Measurements from ENCODE around the gene METTL16. TPM values are rescaled to one million over a fixed set of nuclear protein-coding genes. Genes with fewer than 3 reads are reported as not detected.

METTL16 gene
- polyA plus RNA-seq, 1 of the 3 experiments (the other 2 are of a cell fraction): 8.1 TPM

GRCh38 chr17:2384439-2385127, 127.1 kb downstream of the METTL16 start:
- Histone ChIP-seq H3K4me3 (ENCODE audit: low read depth in 2 of 2, low read length in 1 of 2) (no peak overlapping the region), H3K27ac (ENCODE audit: low read depth in 2 of 2, low read length in 1 of 2) (peak overlapping the region in 1 of 2 experiments; percentile 45; a peak in 1 of 4 replicates), H4K20me1 (ENCODE audit: insufficient read depth) (peaks cover 7% of the 10 kb centered on the region; the same call in 1 of the 2 replicates), H3K36me3 (replicated peaks in 1 of 2; ENCODE audit: control insufficient read depth in 1 of 2, insufficient read depth in 2 of 2, low read length in 1 of 2) (peaks cover 8 to 31% of the 10 kb centered on the region in 2 experiments), H3K4me1 (ENCODE audit: control insufficient read depth in 1 of 2, insufficient read depth in 2 of 2, low read depth in 1 of 2, low read length in 1 of 2) (peaks cover 0 to 61% of the 10 kb centered on the region in 2 experiments; a peak in 1 of 4 replicates), H3K79me2 (ENCODE audit: insufficient read depth) (no peaks in the 10 kb centered on the region), H3K27me3 (ENCODE audit: insufficient read depth) (no peaks in the 10 kb centered on the region), H2AFZ (ENCODE audit: low read depth) (no peak overlapping the region), H3K9me2 (no peaks in the 10 kb centered on the region), H3K9me3 (no peaks in the 10 kb centered on the region), H3K9ac (no peak overlapping the region), H3K4me2 (no peak overlapping the region), H3F3A (replicated peaks; ENCODE audit: insufficient read depth) (peaks cover 10% of the 10 kb centered on the region)
- WGBS (ENCODE audit: low lambda C conversion rate): 86% methylated on average over 20 of the region's 22 CpGs
- DNase-seq: peak; percentile 33
- POLR2A ChIA-PET: no interaction called here
- no peak for TF ChIP-seq FOSL2 (IDR thresholded peaks at IDR 0.05; ENCODE audit: borderline replicate concordance, low read depth)
- TF ChIP-seq RFX5 (IDR thresholded peaks at IDR 0.05; ENCODE audit: low read length): no peak
- TF ChIP-seq REST (IDR thresholded peaks at IDR 0.05; ENCODE audit: low read depth, low read length): no peak
- no peak for TF ChIP-seq TAF1 (IDR thresholded peaks at IDR 0.05; ENCODE audit: borderline replicate concordance, low read depth, low read length)
- TF ChIP-seq ZBTB33 (IDR thresholded peaks at IDR 0.05; ENCODE audit: borderline replicate concordance, low read depth): no peak
- no peak for TF ChIP-seq YY1 (IDR thresholded peaks at IDR 0.05; ENCODE audit: low read depth)
- no peak for TF ChIP-seq GABPA (IDR thresholded peaks at IDR 0.05; ENCODE audit: low read depth)
- TF ChIP-seq FOXJ3 (CRISPR knock-in tag; IDR thresholded peaks at IDR 0.05): no peak
- TF ChIP-seq IRF3 (IDR thresholded peaks at IDR 0.05; ENCODE audit: low read depth, low read length): no peak
- TF ChIP-seq SIN3A (IDR thresholded peaks at IDR 0.05; ENCODE audit: borderline replicate concordance, low read depth, low read length): no peak
- TF ChIP-seq TEAD4 (IDR thresholded peaks at IDR 0.05; ENCODE audit: borderline replicate concordance, insufficient read depth): no peak
- no peak for TF ChIP-seq CTCF (IDR thresholded peaks at IDR 0.05)
- TF ChIP-seq JUND (IDR thresholded peaks at IDR 0.05): no peak
- CTCF ChIA-PET: interaction anchor here (1.7 to 26.4 kb wide), 4 partner anchors 8 to 50 kb away, joined by 4 to 654 read pairs (median 36); partner anchors contain the start of gene MNT

Data from SK-N-SH (cell line).